GM18520 (cell line): Measurements from ENCODE around the gene LMO2.
"Not testable (repeated sequence)": the region's sequence is repeated elsewhere in the genome, so short reads cannot be mapped to it uniquely, and the experiment has no call there.

Experiments used
- ATAC-seq: cut with Tn5 transposase; IDR thresholded peaks from one replicate; pipeline ENCODE4 v1.9.1; 2021; ENCODE audit not compliant: unreplicated experiment

Gene LMO2

DNA sequence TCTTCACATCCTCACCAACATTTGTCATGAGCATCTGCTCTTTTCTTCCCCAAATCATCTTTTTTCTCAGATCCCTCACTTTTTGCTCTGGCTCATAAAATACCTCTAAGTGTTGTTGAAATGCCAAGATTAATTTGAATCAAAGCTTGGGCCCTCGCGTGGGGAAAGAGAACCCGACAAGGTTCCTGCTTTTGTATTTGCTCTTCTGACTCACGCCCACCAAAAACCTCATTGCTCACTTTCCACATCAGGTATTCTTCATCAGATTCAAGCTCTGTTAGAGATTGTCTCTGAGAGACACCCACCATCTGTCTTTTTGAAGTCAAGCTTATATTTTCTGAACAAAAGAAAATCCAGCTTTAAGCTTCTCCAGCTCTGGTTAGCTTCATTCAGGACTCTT lies 64.7 kb downstream of the LMO2 start:
- no peak for ATAC-seq

DNA sequence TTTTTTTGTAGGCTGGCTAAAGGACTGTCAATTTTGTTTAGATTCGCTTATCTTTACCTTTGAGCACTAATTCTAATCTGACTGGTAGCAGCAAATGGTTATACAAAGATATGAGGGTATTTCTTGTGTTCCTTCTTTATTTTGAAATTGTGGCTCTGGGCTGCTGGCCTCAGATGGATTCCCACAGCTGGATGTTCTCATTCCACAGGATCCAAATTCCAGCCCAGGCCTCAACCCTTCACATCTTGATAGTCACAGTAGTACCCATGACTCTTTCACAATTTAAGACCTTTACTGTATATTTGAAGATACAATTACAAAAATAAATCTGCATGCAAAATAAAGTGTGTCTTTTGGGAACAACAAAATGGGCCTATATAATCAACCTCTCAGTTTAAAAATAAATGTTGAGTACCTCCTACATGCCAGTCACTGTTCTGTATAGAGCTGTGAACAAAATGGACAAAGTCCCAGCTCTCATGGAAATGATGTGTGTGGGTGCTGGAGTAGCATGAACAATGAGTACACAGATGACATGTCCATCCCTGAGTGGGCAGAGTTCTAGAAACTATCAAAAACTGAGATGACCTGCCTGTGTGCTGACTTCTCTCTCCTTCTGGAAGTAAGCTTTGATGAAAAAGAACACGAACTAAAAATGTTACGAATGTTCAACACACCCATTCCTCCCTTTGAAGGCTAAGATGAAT lies 65.9 kb downstream of the LMO2 start:
- ATAC-seq = no peak

DNA sequence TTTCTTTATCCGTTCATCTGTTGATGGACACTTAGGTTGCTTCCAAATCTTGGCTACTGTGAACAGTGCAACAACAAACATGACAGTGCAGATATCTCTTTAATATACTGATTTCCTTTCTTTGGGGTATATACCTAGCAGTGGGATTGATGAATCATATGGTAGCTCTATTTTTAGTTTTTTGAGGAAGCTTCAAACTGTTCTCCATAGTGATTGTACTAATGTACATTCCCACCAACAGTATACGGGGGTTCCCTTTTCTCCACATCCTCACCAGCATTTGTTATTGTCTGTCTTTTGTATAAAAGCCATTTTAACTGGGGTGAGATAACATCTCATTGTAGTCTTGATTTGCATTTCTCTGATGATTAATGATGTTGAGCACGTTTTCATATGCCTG lies 68.9 kb downstream of the LMO2 start:
- ATAC-seq = not testable (repeated sequence)

DNA sequence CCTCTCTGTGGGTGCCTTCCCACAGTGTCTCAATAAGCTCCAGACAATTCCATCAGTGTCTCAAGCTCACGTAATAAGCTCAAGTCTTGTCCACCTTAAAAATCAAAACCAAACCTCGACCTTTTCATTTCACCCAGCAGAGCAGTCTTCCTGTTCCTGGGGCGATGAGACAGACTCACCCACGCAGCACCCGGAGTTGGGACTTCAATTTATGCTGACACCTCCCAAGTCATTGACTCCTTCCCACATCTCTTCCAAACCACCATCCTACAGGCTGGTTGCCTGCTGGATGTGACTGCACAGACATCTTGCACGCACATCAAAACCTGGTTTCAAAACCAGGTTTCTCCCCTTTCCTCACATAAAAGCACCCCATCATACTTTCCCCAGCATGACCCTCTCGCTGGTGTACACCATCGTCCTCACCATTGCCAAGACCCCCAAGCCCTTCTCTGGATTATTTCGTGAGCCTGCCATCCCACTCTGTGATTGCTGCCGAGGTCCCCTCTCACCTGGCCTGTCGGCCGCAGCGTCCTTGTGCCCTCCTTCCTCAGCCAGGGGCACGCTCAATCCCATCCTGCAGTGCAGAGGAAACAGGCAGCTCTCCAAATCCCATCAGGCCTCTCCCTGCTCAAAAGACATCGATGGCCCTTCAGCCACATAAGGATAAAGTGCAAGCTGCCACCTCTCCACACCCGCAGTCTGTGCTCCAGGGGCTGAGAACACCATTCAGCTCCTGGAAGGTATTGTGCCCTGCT lies 72.4 kb downstream of the LMO2 start:
- no peak for ATAC-seq
